NCI-H2227 (cell line): Measurements from ENCODE around the gene AP2A2.

Experiments
- DNase-seq: peaks from one replicate; lab custom pipeline; 2025; ENCODE audit not compliant: unreplicated experiment; lab: John Stamatoyannopoulos, UW

AP2A2 gene

DNA sequence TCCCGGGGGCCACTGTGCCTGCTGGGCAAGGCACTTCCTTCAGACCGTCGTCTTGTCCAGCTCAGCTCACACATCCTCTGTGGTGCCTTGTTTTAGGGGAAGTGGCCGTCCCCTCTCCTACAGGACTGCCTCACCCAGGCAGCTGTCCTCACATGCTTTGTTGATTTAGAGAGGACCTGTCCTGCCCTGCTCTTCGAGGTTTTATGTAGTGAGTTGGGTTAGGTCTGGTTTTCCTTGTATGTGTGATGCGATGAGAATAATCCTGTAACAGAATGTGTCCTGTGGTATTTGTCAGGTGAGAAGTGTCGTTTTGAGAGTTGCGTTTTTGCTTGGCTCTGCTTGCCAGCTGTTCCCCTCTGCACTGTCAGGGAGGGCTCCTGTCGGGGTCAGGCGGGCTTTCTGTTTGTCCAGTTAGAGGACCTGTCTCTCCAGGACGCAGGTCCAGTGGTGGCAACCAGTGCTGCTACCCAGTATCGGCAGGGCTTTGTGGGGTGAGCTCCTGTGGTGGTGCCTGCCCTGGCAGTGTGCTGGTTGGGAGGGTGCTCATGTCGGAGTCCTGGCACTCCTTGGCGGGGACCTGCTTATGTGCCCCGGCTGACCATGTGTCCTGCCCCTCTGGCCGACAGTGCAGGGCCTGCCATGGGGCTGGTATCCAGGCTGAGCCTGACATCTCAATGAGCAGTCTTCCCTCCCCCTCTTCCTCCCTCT is 69.5 kb downstream of the AP2A2 start:
- DNase-seq: no peak

DNA sequence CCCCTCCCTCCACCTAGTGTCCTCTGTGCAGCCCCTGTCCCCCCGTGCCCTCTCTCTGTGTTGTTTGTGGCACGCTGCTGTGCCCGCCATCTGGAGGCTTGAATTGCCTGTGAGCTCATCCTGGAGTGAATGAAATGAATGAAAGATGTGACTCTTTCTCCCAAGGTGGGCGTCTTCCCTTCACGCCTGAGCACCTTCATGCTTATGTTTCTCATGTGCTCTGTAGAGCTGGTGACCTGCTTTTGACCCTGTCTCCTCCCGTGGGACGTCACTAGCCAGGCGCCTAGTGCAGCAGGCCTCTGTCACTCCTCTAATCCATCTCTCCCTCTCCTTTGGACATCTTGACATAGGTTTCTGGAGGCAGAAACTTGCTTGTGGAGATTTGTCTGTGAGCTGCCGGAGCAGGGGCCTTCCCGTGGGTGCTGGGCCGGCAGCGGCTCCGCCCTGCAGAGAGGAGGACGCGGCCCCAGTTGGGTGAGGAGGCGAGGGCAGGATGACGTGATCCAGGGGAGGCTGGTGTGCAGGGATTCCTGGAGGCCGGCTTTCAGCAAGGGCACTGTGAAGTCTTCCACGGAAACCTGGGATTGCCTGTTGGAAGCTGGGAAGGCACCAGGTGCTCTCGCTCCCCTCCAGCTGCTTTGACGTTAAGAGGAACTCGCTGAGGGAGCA is 70.2 kb downstream of the AP2A2 start:
- DNase-seq: peak; percentile 90

GRCh38 chr11:996681-997080 is 71.0 kb downstream of the AP2A2 start:
- DNase-seq: no peak

DNA sequence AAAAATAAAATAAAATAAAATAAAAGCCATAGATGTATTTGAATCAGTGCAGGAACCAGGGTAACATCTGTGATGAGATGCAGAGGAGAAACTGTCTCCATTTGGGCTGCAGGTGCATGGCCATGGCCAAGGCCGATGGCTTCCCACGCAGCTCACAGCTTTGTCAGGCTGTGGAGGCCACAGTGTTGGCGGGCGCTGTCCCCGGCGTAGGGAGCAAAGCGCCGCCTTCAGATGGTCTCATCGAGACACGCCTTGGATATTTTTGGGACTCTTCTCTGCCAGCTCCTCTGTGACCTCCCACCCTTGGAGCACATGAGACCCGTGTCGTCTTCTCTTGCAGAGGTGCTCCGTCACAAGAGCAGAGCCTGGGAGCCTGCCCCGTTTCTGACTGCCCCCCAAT is 72.2 kb downstream of the AP2A2 start:
- no peak for DNase-seq

GRCh38 chr11:999009-999408 is 73.3 kb downstream of the AP2A2 start:
- DNase-seq: no peak

DNA sequence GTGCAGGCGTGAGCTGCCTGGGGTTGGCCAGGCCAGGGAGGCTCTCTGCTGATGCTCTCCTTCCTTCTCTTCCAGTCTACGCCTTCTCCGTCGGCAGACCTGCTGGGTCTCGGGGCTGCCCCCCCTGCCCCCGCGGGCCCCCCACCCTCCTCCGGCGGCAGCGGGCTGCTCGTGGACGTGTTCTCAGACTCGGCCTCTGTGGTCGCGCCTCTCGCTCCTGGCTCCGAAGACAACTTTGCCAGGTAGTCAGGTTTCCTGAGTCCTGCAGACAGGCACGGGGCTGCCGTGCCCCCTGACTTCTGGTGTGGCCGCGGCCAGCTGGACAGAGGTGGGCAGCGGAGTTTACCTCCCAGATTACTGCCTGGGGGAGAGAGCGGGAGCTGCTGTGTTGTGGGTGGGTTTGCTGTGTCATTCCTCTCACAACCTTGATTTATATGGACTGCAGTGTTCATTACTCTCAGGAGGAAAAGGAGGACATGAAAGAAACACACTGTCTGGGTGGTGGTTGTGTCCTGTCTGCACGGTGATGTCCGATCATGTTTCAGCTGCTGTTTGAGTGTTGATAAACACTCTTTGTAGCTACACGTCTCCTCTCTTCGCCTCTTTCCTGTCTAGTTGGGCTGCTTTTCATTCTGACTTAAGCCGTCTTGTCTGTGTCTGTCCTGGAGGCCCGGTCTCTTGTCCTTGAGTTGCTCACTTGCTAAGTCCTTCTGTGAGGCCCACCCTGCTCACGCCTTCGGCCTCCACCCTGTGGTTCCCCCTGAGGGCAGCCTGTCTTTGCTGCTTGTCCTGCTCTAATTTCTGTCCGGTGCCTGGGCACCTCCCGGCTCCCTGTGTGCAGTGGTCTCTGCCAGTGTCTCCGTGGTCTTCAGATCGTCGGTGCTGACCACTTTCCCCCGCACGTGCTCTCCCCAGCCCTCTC is 74.9 kb downstream of the AP2A2 start:
- DNase-seq: no peak

DNA sequence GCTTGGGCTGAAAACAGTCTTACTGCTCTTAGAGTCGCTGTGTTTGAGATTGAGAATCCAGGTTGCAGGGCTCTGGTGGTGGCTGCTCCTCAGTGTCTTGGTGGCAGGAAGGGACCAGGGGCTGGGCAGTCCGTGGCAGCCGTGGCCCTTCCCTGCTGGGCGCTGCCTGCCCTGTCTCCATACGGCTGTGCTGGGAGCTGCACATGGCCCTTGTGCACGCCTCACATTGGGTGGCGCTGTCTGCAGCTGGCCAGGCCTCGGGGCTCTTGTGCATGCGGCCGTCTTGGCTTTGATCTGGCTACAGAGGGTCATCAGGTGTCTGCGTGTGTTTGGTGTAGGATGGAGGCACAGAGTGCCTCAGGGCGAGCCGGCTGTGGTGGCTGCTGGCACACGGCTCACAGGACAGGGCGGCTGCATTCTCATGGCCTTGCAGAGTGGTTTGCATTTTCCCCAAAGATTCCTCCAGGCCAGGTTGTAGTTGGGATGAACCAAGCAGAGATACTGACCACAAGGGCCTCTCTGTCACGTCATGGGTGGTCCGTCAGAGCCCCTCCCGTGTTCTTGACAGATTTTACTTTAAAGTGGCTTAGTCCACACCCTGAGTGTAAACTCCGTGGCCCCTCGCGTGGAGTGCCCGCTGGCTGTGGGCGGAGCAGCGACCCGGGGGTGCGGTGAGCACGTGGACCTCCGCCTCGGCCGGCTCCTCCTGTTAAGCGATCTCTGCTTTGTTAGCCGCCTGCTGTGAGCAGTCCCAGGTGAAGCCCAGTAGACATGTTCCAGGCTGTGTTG is 76.1 kb downstream of the AP2A2 start:
- DNase-seq: no peak

GRCh38 chr11:1002406-1002984 is 76.8 kb downstream of the AP2A2 start:
- no peak for DNase-seq

DNA sequence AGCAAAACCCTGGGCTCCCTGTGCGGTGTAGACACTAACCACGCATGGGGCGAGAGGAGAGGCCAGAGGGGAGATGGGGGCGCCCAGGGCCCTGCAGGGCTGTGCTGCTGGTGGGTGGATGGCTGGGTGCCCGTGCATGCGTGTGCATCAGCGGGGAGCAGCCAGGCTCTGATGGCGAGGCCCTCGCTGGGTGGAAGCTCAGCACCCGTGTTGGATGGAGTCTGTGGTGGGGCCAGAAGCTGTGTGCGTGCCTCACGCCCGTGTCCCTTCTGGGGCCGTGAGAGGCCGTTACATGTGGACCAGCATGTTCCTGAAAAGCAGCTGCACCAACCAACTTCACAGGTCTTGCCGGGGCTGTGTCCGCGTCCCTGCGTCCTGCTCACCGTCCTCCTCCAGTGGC is 77.5 kb downstream of the AP2A2 start:
- DNase-seq: no peak

- DNase-seq: peak; percentile 88
These were observed 80.3 kb downstream of the AP2A2 start for GRCh38 chr11:1005928-1006327.

GRCh38 chr11:1006762-1007161 is 81.1 kb downstream of the AP2A2 start:
- peak; percentile 65 for DNase-seq

- DNase-seq: no peak
These were observed 81.6 kb downstream of the AP2A2 start for GRCh38 chr11:1007279-1007678.

- no peak for DNase-seq
These were observed 82.5 kb downstream of the AP2A2 start for GRCh38 chr11:1008001-1008802.

DNA sequence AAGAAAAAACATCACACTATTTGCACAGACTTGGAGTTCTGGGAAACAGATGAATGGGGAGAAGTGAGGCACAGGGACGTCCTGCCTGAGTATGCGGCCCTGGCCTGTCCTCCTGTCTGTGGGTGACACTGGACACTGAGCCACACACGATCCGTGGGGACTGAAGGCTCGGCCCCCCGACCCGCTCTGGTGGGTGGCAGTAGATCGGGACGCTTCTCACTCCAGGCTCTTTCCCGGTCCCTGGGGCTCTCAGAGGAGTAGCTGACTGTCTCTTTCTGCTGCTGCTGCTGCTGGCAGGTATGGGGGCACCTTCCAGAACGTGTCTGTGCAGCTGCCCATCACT is 83.1 kb downstream of the AP2A2 start:
- no peak for DNase-seq

DNA sequence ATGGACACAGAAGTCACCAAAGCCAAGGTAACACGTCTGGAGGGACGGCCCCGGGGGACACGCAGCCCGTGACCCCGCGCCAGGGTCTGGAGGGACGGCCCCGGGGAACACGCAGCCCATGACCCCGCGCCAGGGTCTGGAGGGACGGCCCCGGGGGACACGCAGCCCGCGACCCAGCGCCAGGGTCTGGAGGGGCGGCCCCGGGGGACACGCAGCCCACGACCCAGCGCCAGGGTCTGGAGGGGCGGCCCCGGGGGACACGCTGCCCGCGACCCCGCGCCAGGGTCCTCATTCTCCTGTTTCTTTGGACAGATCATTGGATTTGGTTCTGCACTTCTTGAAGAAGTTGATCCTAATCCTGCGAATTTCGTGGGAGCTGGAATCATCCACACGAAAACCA is 83.7 kb downstream of the AP2A2 start:
- no peak for DNase-seq

DNA sequence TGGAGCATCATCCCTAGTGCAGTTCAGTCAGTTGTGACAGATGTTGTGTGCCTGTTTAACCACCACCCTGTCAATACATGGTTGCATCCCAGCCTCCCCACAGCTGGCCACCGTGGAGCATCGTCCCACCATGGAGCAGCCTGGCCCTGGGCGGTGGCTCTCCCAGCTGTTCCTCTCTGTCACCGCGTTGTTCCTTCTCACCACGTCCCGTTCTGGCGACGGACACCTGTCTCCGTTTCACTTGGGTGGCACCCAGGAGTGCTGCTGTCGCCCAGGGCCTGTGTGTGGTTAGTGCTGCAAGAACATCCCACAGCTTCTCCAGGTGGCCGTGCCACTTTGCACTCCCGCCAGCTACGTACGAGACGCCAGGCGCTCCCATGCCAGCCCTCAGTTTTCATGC is 84.3 kb downstream of the AP2A2 start:
- no peak for DNase-seq

GRCh38 chr11:1010551-1011319 is 85.1 kb downstream of the AP2A2 start:
- DNase-seq: no peak

DNA sequence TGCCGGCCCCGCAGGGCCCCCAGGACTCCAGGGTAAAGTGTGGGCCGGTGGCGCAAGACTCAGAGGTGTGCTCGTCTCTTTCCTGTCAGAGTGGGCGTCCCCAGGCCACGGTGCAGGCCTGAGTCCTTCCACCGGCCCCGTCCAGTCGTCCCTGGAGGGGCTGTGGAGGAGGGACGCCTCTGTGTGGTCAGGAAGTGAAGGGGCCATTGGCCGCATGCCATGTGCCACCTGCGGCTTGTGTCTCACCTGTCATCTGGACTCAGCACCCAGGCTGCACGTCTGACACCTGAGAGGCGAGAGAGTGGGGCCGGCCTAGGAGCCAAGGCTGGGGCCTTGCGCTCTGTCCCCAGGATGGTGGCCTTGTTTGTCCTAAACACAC is 85.6 kb downstream of the AP2A2 start:
- DNase-seq: no peak

DNA sequence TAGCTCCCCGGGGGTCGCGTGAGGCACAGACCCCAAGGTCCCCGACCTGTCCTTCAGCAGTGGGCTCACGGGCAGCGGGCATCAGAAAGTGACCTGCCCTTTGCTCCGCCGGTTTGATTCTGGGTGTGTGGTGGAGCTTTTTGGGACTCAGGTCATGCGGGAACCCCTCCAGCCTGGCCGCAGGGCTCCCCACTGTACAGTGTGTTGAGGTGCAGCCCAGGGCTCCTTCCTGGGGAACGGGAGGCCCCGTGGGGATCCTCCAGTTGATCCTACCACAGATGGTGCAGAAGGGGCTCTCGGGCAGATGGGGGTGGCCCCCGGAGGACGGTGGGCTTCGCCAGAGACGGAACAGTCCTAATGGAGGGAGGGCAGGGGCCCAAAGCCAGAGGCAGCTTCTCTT is 86.6 kb downstream of the AP2A2 start:
- DNase-seq: no peak
